SK-N-SH treated with all-trans-retinoic acid at 6 μM for 48 hours (cell line): Measurements from ENCODE around the gene EGFL7.

ENCODE experiments used
- ATAC-seq: fragments of 200-7000 bp; cut with Tn5 transposase; 3 replicates; pipeline ENCODE4 v1.9.1; 2020; ENCODE audit warnings: mild to moderate bottlenecking, moderate library complexity
- ARNTL ChIP-seq: fragments of 450-650 bp; formaldehyde crosslinking; IDR thresholded peaks from 2 replicates; pipeline ENCODE4 v1.5.0; 2020; ENCODE audit warnings: low read depth, mild to moderate bottlenecking, moderate library complexity, borderline replicate concordance
- BACH2 ChIP-seq: fragments of 250-450 bp; sonication (Bioruptor Pico); IDR thresholded peaks from 2 replicates; pipeline ENCODE4 v1.9.0; 2021; ENCODE audit warnings: mild to moderate bottlenecking, borderline replicate concordance
- CREB5 ChIP-seq: fragments of 250-450 bp; sonication (Bioruptor Pico); IDR thresholded peaks from 2 replicates; pipeline ENCODE4 v1.5.1; 2020; ENCODE audit warnings: low read depth, mild to moderate bottlenecking, moderate library complexity
- CSDC2 ChIP-seq: fragments of 250-450 bp; sonication (Bioruptor Pico); IDR thresholded peaks from 2 replicates; pipeline ENCODE4 v1.5.0; 2020; ENCODE audit warnings: mild to moderate bottlenecking, moderate library complexity
- CSRNP3 ChIP-seq: fragments of 250-450 bp; sonication (Bioruptor Pico); IDR thresholded peaks from 2 replicates; pipeline ENCODE4 v1.5.1; 2021; ENCODE audit warnings: mild to moderate bottlenecking, moderate library complexity
- ESRRG ChIP-seq: fragments of 250-450 bp; sonication (Bioruptor Pico); IDR thresholded peaks from 2 replicates; pipeline ENCODE4 v1.6.1; 2021; ENCODE audit warnings: mild to moderate bottlenecking
- OSR1 ChIP-seq: fragments of 250-450 bp; sonication (Bioruptor Pico); IDR thresholded peaks from 2 replicates; pipeline ENCODE4 v1.8.0; 2022; ENCODE audit warnings: moderate library complexity, mild to moderate bottlenecking, inconsistent platforms
- PATZ1 ChIP-seq: fragments of 250-450 bp; sonication (Bioruptor Pico); IDR thresholded peaks from 2 replicates; pipeline ENCODE4 v1.8.0; 2020; ENCODE audit warnings: mild to moderate bottlenecking, moderate library complexity, borderline replicate concordance
- POU6F1 ChIP-seq: fragments of 250-450 bp; sonication (Bioruptor Pico); IDR thresholded peaks from 2 replicates; pipeline ENCODE4 v1.8.0; 2021; ENCODE audit warnings: low read depth, mild to moderate bottlenecking, moderate library complexity, borderline replicate concordance
- PPARA ChIP-seq: fragments of 250-450 bp; sonication (Bioruptor Pico); IDR thresholded peaks from 2 replicates; pipeline ENCODE4 v1.5.0; 2020; ENCODE audit warnings: mild to moderate bottlenecking, borderline replicate concordance
- RARB ChIP-seq: fragments of 250-450 bp; sonication (Bioruptor Pico); IDR thresholded peaks from 2 replicates; pipeline ENCODE4 v1.8.0; 2021; ENCODE audit warnings: mild to moderate bottlenecking, moderate library complexity
- SNAI2 ChIP-seq: fragments of 250-450 bp; sonication (Bioruptor Pico); IDR thresholded peaks from 2 replicates; pipeline ENCODE4 v1.5.0; 2020; ENCODE audit warnings: mild to moderate bottlenecking, moderate library complexity
- ZFP3 ChIP-seq: fragments of 250-450 bp; sonication (Bioruptor Pico); IDR thresholded peaks from 2 replicates; pipeline ENCODE4 v1.5.0; 2020; ENCODE audit warnings: mild to moderate bottlenecking, moderate library complexity
- ZFP30 ChIP-seq: fragments of 450-650 bp; formaldehyde crosslinking; IDR thresholded peaks from 2 replicates; pipeline ENCODE4 v1.5.0; 2022; ENCODE audit warnings: mild to moderate bottlenecking, moderate library complexity
- ZNF565 ChIP-seq: fragments of 450-650 bp; formaldehyde crosslinking; conservative IDR thresholded peaks from 2 replicates; pipeline ENCODE4 v1.5.0; 2020; ENCODE audit warnings: low read depth, mild to moderate bottlenecking, moderate library complexity
- ZNF70 ChIP-seq: fragments of 450-650 bp; formaldehyde crosslinking; IDR thresholded peaks from 2 replicates; pipeline ENCODE4 v1.5.0; 2020; ENCODE audit warnings: mild to moderate bottlenecking, moderate library complexity
- ZNF8 ChIP-seq: fragments of 450-650 bp; formaldehyde crosslinking; IDR thresholded peaks from 2 replicates; pipeline ENCODE4 v1.5.0; 2020; ENCODE audit warnings: mild to moderate bottlenecking, moderate library complexity

EGFL7 gene

GRCh38 chr9:136712690-136713544, 50.2 kb downstream of the EGFL7 start (continued):
- TF ChIP-seq CSRNP3 (CRISPR knock-in tag) (no peak), BACH2 (no peak), ZNF70 (CRISPR knock-in tag) (no peak), ZNF8 (CRISPR knock-in tag) (no peak), PATZ1 (CRISPR knock-in tag) (no peak), ZFP30 (CRISPR knock-in tag) (no peak), CREB5 (CRISPR knock-in tag) (no peak), PPARA (CRISPR knock-in tag) (no peak), ZFP3 (CRISPR knock-in tag) (no peak), CSDC2 (CRISPR knock-in tag) (no peak), SNAI2 (CRISPR knock-in tag) (no peak)

- ATAC-seq, result no peak
- TF ChIP-seq CREB5 (CRISPR knock-in tag), result no peak
- TF ChIP-seq ZNF8 (CRISPR knock-in tag), result no peak
Measured at GRCh38 chr9:136713550-136713949, 50.8 kb downstream of the EGFL7 start.

GRCh38 chr9:136714096-136714892, 51.6 kb downstream of the EGFL7 start:
- ATAC-seq, result no peak
- no peak for TF ChIP-seq OSR1 (CRISPR knock-in tag)
- TF ChIP-seq ARNTL (CRISPR knock-in tag), result no peak
- TF ChIP-seq CSRNP3 (CRISPR knock-in tag), result no peak
- TF ChIP-seq, all 23 proteins: peak for 0

- no peak for ATAC-seq
- no peak for TF ChIP-seq ZNF565 (CRISPR knock-in tag)
- no peak for TF ChIP-seq ZFP30 (CRISPR knock-in tag)
- no peak for TF ChIP-seq RARB
- TF ChIP-seq ESRRG, result no peak
- no peak for TF ChIP-seq SNAI2 (CRISPR knock-in tag)
- TF ChIP-seq ZNF8 (CRISPR knock-in tag), result no peak
- no peak for TF ChIP-seq POU6F1 (CRISPR knock-in tag)
- no peak for TF ChIP-seq CSRNP3 (CRISPR knock-in tag)
Measured at GRCh38 chr9:136714893-136715274, 52.2 kb downstream of the EGFL7 start.
